GM19238 (cell line): ENCODE results near the gene SEC22C.

Experiments used
- DNase-seq: peaks from one replicate; pipeline ENCODE4 v3.0.0; 2011; ENCODE audit warnings: low spot score; ENCODE audit not compliant: insufficient read length

The SEC22C gene

DNA sequence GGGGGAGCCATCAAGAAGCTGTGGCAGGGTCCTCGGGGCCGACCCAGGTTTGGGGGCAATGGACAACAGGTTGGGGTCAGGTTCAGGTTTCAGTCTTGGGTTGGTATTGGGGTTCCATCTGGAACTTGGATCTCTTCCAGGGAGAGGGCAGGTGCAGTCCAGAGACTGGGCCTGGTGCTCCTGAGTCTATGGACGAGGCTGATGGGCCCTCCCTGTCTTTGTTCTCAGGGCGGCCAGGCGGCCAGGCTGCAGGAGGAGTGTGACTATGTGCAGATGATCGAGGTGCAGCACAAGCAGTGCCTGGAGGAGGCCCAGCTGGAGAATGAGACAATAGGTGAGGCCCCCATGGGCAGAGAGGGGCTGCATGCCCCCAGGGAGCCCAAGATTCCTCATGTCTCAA lies 68.2 kb downstream of the SEC22C start:
- no peak for DNase-seq

GRCh38 chr3:42513121-42513520 lies 68.6 kb downstream of the SEC22C start:
- no peak for DNase-seq

- DNase-seq = no peak
Measured at GRCh38 chr3:42511736-42512135, 70.0 kb downstream of the SEC22C start.

DNA sequence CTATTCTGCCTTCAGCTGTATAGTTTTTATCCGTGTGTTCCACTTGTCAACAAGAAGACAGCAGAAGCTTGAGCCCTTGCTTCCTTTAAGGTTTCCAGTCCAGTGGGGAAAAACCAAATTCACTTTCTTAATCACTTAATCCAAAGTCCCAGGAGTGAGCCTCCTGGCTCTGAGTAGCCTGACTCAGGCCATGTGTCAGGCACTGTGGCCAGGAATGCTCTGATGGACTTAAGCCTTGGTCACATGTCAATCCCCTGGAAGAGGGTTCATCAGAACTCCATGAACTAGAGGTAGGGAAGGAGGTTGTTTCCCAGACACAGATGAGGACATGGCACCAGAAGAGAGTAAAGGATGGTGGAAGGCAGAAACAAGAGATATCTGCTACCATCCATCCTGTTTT lies 70.6 kb downstream of the SEC22C start:
- no peak for DNase-seq

- no peak for DNase-seq
Measured at GRCh38 chr3:42510325-42510724, 71.4 kb downstream of the SEC22C start.

DNA sequence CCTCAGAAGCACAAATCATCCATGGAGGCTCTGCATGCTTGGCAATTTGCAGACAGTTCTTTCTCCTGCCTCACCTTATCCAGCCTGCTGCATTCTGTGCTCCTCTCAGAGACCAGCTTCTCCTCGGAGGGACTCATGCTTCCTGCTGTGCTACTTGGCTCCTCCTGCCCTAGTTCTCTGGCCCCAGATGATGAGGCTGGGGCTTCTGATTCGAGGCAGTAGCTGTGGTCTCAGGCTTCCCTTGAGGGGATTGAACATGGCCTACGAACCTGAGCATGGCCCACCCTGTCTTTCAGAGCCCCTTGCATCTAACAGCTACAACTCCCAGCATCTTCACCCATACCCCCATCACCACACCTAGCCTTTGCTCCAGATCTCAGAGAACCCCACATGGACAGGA lies 72.7 kb downstream of the SEC22C start:
- DNase-seq = no peak

- no peak for DNase-seq
Measured at GRCh38 chr3:42508562-42508961, 73.2 kb downstream of the SEC22C start.

DNA sequence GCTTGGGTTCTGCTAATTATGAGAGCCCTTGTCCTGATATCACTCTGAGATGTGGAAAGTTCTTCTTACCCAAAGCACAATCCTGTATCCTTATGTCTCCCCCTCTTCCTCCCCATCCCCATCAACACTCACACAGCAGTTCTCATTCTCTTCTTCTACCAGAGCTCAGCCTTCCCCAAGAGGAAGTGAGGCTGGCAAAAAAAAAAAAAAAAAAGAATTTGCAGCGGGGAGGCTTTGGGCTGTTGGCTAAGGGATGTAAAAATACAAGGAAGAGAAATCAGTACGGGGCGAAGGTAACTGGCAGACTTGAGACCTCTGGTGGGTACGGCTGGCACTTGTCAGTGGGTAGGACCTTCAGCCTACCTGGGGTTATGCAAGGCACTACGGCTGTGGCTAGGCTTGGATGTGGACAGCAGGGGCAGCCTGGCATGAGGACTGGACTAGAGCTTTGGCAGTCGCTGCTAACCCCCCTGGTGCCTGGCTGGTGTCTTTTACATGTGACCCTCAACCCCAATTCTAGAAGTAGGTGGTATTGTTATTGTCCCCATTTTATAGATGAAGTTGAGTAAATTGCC lies 73.9 kb downstream of the SEC22C start:
- no peak for DNase-seq

- DNase-seq = no peak
Measured at GRCh38 chr3:42507252-42507651, 74.5 kb downstream of the SEC22C start.

DNA sequence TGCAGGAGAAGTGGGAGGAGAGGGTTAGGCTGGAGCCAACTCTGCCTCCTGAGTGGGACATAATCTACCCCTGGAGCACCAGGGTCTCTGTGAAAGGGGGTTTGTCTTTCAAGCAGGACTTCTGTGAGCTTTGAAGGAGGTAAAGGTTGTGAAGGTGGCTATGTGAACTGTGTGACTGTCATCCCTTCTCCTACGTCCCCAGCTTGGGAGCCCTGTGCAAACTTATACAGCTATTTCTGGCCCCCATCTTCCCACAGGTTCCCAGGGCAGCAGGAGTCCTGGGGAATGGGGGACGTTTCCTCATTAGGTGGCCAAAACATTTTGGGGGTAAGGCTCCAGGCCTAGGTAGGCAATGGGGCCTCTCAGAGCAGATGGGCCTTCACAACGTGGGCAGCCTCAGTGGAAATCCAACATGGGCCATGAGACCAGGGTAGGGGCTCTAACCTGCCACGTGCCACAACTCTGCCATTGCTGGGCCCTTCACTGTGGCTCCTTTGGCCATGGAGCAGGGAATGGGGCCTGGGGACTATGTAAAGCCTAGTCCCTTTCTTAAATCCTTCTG lies 75.8 kb downstream of the SEC22C start:
- DNase-seq = no peak

GRCh38 chr3:42505128-42505848 lies 76.5 kb downstream of the SEC22C start:
- DNase-seq = no peak

GRCh38 chr3:42504334-42505127 lies 77.2 kb downstream of the SEC22C start:
- DNase-seq = no peak

DNA sequence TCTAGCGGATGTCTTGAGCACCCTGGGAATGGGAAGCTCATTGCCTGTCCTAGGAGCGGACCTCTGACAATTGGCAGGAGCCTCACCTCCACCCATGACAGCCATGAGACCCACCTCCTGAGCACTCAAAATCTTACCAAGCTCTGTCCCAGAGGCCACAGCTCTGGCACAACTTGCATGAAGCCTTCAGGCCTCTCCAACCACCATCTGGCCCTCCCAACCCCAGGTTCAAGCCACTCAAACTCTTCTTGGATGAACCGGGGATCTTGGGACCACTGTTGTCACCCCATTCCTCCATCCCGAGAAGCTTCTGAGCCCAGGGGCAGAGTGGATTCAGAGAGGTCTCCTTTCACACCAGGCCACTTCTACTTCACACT lies 77.8 kb downstream of the SEC22C start:
- DNase-seq = no peak

GRCh38 chr3:42503251-42503924 lies 78.4 kb downstream of the SEC22C start:
- DNase-seq = no peak

DNA sequence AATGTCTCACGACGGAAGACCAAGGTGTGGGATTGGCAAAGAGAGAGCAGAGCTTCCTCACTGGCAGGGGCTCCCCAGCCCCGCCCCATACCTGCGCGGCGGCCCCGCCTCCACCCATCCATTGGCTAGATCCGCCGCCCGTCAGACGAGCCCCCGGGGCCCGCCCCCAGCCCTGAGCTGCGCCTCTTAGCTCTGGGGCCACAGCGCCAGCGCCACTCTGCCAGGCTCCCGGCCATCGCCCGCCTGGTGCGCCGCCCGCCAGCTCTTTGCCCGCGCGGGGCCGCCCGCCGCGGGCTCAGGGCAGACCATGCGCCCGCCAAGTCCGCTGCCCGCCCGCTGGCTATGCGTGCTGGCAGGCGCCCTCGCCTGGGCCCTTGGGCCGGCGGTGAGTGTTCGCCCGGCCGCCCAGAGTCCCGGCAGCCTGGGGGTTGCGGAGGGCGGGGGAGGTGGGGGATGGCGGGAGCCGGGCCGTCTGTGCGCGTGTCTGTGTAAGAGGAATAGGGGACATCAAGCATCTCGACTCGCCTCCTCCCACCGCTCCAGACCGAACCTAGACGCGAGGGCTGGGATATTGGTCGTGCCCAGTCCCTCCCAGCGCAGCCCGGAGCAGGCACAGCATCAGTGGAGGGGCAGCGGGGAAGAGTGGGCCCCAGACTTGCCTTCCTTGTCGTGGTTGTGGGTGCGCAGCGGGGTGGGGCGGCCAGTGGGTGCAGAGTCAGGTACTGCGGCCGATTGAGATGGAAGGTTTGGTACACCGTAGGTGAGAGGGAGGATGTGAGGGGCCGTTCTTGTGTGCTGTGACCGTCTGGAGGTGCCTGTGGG lies 79.1 kb downstream of the SEC22C start, which contains the start of gene VIPR1:
Gene VIPR1 (plus strand): TSS at position 215 of the 822 bp plus-strand sequence. CDS start 93 bp downstream, at position 308.
- DNase-seq = peak; percentile 88

GRCh38 chr3:42501681-42502428 lies 79.9 kb downstream of the SEC22C start:
- peak; percentile 51 for DNase-seq

DNA sequence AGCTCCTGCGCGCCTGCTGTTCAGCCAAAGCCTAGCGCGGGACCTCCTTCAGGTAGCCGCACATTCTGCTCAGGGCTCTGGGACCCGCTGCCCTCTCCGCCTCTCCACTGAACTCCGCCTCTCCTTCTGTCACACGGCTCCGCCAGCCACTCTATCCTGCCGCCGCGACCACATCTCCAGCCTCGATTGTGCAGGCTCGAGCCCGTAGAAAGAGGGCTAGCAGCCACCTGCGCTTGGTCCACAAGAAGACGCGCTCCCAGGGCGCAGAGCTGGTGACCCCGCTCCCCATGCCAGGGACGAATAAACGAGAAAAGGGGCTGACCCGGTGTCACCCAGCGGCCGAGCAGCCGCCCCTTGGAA lies 80.5 kb downstream of the SEC22C start:
- no peak for DNase-seq

GRCh38 chr3:42500909-42501308 lies 80.9 kb downstream of the SEC22C start:
- DNase-seq = no peak

DNA sequence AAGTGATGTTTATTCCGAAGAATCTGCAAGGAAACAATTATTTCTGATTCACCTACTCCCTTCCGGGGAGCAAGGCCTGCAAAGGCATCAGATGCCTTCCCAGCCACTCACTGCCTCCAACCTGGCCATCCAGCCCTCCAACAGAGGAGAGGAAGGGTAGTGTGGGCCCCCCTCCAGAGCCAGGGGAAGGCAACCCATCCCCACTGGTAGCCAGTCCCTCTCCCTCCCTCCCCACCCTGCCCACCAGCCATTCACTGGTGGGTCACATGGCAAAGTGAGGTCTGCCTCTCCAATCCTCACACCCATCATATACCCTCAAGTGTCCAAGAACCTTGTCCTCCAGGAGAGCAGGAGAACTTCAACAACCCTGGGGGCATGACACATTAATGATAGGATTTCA lies 81.7 kb downstream of the SEC22C start:
- DNase-seq = no peak

DNA sequence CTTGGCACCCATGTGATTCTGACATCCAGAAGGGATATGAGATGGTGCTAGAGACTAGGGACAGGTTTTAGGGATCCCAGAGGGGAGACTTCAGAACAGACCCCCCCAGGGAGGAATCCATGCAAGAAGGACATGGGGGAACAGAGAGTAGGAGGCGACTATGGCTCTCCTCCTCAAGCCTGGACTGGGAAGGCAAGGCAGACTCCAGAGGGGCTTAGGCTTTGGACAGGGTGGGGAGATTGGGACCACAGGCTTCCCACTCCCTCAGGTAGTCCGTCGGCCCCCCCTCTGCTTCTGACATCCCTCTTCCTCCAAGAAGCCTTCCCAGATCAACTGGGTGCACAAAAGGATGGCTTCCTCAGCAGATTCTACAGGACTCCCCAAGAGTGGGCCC lies 82.3 kb downstream of the SEC22C start:
- DNase-seq = no peak
